ENCODE measurements around the gene CCDC116. TPM values are rescaled to one million over a fixed set of nuclear protein-coding genes. Genes with fewer than 3 reads are reported as not detected.

The CCDC116 gene
- total RNA-seq, 4 donors from 2014 or later, result 0.27 to 15.7 TPM; not detected in 2

DNA sequence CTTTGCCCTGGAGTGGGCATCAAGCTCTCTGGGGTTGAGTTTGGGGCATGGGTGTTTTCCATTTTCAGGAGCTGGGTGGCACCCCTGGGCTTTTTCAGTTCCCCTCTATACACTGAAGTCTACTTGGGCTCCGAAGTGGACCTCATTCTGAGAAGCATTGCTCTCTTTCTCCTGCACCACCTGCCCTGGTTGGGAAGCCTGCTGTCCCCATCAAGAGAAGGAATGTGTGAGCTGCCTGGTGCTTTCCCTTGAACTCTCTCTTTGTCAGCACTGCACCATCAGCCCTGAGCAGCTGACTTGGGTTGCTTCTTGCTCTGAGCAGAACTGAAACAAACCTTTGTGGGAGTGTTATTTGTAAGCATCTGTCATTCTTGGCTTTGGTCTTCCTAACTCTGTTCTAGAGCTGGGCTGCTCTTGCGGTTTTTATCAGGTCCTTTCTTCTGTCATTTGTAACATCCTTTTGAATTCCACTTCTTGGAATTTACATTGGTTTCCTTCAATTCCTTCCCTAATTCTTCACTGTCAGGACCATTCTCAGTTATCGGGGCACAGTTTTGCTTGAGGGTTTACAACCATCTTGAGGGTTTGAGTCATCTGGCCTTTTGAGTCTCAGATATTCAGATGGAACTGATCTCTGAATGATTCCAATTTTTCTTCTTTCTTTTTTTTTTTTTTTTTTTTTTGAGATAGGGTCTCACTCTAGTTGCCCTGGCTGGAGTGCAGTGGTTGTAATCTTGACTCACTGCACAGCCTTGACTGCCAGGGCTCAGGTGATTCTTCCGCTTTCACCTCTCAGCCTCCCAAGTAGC lies 44.6 kb upstream of the CCDC116 start:
- peaks cover 0 to 5% (median 1%) of the 10 kb centered on the region in 4 donors for H3K36me3 ChIP-seq
- DNase-seq, result peak; percentile 22
- TF ChIP-seq CTCF (IDR thresholded peaks at IDR 0.05) (no peak), POLR2A (IDR thresholded peaks at IDR 0.05) (no peak), EP300 (IDR thresholded peaks at IDR 0.05; ENCODE audit: low read depth) (no peak), POLR2AphosphoS5 (IDR thresholded peaks at IDR 0.05) (no peak)
- in situ Hi-C loops (cut with MboI; ENCODE audit: low pct_ligation_motif_present in 1 of 4, low pct_unique_long_range_greater_than_20kb in 1 of 4, low sequenced_read_pairs in 3 of 4), result loop anchor here in 2 of 4 donors (25.0 kb wide), 2 partner anchors 124 to 501 kb away; no protein-coding TSS in a partner anchor
- intact Hi-C loops (cut with DNase I; ENCODE audit: low total_unique reads), result no loop called here
- WGBS, 2 donors (ENCODE audit: low coverage in 1 of 2), result 60 to 61% methylated on average over 3 to 4 of the region's 4 CpGs
- no peaks in the 10 kb centered on the region for H3K27me3 ChIP-seq
- no peak overlapping the region for H3K4me3 ChIP-seq
- no peaks in the 10 kb centered on the region for H3K9me3 ChIP-seq
- H3K4me1 ChIP-seq, result peaks cover 7 to 57% (median 20%) of the 10 kb centered on the region in 4 donors
- no peak overlapping the region for H3K27ac ChIP-seq

- Histone ChIP-seq H3K4me3 (no peak overlapping the region), H3K27ac (no peak overlapping the region), H3K36me3 (peaks cover 0 to 18% (median 8%) of the 10 kb centered on the region in 4 donors), H3K27me3 (no peaks in the 10 kb centered on the region), H3K4me1 (peaks cover 7 to 50% (median 19%) of the 10 kb centered on the region in 4 donors), H3K9me3 (no peaks in the 10 kb centered on the region)
- WGBS, 2 donors (ENCODE audit: low coverage in 1 of 2), result 87% methylated on average over 8 of the region's 8 CpGs; no CpG with 5 or more reads in 1 of the 2 donors
- in situ Hi-C loops (cut with MboI; ENCODE audit: low pct_ligation_motif_present in 1 of 4, low pct_unique_long_range_greater_than_20kb in 1 of 4, low sequenced_read_pairs in 3 of 4) (loop anchor here in 2 of 4 donors (25.0 kb wide), 2 partner anchors 123 to 502 kb away; no protein-coding TSS in a partner anchor), intact Hi-C loops (cut with DNase I; ENCODE audit: low total_unique reads) (no loop called here)
- no peak for TF ChIP-seq POLR2A (IDR thresholded peaks at IDR 0.05)
- TF ChIP-seq EP300 (IDR thresholded peaks at IDR 0.05; ENCODE audit: low read depth), result no peak
- no peak for TF ChIP-seq CTCF (IDR thresholded peaks at IDR 0.05)
- no peak for TF ChIP-seq POLR2AphosphoS5 (IDR thresholded peaks at IDR 0.05)
- no peak for DNase-seq
These were observed 43.2 kb upstream of the CCDC116 start for GRCh38 chr22:21589396-21589795.

DNA sequence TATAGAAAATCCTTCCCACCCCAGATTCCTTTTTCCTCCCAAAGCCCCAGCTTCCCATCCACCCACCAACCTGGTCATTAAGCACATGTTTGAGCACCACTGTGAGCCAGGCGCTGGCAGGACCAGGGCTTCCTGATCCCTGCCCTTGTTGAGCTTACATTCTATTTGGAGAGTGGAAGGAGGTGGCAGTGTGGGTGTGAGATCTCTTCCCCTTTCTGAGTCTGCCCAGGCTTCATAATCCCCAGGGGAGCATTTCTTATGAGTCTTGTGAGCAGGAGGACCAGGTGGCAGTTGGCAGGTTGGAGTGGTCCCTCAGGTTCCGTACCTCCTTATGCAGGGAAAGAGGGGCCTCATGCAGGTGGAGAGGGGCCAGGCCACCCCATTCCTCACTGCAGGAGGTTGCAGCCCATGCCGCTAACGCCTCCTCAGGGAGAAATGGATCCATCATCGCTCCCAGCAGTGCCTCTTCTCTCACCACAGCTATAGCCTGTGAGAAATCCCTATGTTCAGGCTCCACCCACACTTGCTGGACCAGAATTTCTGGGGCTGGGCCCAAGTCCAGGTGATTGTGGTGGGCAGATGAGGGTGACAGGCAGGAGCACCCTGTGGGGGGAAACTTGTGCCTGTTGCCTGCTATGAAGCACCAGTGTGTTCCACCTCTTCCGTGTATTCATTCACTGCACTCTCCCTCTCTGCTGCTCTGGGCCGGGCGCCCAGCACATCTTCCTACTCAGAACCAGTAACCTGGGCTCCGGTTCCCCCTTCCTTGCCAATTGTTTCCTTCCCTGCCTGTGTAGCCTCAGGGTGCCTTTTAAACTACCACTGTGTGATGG lies 41.5 kb upstream of the CCDC116 start:
- Histone ChIP-seq H3K4me1 (peaks cover 7 to 45% (median 19%) of the 10 kb centered on the region in 4 donors), H3K36me3 (peaks cover 0 to 27% (median 13%) of the 10 kb centered on the region in 4 donors), H3K27ac (no peak overlapping the region), H3K9me3 (no peaks in the 10 kb centered on the region), H3K27me3 (no peaks in the 10 kb centered on the region), H3K4me3 (no peak overlapping the region)
- no peak for DNase-seq
- intact Hi-C loops (cut with DNase I; ENCODE audit: low total_unique reads), result no loop called here
- 88 to 91% methylated on average over 4 to 9 of the region's 9 CpGs for WGBS, 2 donors (ENCODE audit: low coverage in 1 of 2)
- TF ChIP-seq POLR2A (IDR thresholded peaks at IDR 0.05), result no peak
- TF ChIP-seq EP300 (IDR thresholded peaks at IDR 0.05; ENCODE audit: low read depth), result no peak
- TF ChIP-seq POLR2AphosphoS5 (IDR thresholded peaks at IDR 0.05), result no peak
- no peak for TF ChIP-seq CTCF (IDR thresholded peaks at IDR 0.05)
- in situ Hi-C loops (cut with MboI; ENCODE audit: low pct_ligation_motif_present in 1 of 4, low pct_unique_long_range_greater_than_20kb in 1 of 4, low sequenced_read_pairs in 3 of 4), result loop anchor here in 2 of 4 donors (25.0 kb wide), 2 partner anchors 121 to 504 kb away; no protein-coding TSS in a partner anchor

DNA sequence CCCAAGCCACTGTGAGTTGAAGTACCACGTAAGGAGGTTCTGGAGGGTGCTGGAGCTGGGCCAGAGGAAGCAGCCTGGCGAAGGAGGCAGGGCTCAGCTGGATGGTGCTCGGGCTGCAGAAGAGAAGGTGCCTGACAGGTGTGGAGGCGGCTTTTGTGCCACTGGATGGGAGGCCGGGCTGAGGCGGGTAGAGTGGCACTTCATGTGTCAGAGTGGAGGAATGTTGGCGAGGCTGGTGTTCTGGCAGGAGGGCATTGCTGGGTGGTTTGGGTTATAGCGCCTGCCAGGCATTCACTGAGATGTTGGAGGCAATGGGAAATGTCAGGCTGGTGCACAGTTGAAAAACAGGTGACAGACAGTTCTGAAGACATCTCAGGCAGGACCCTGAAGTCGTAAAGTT lies 40.9 kb upstream of the CCDC116 start:
- Histone ChIP-seq H3K4me3 (no peak overlapping the region), H3K27ac (no peak overlapping the region), H3K27me3 (no peaks in the 10 kb centered on the region), H3K9me3 (no peaks in the 10 kb centered on the region), H3K36me3 (peaks cover 0 to 27% (median 13%) of the 10 kb centered on the region in 4 donors), H3K4me1 (peaks cover 7 to 44% (median 19%) of the 10 kb centered on the region in 4 donors)
- 59 to 70% methylated on average over 4 to 9 of the region's 9 CpGs for WGBS, 2 donors (ENCODE audit: low coverage in 1 of 2)
- no peak for DNase-seq
- intact Hi-C loops (cut with DNase I; ENCODE audit: low total_unique reads) (no loop called here), in situ Hi-C loops (cut with MboI; ENCODE audit: low pct_ligation_motif_present in 1 of 4, low pct_unique_long_range_greater_than_20kb in 1 of 4, low sequenced_read_pairs in 3 of 4) (loop anchor here in 2 of 4 donors (25.0 kb wide), 2 partner anchors 121 to 504 kb away; no protein-coding TSS in a partner anchor)
- TF ChIP-seq POLR2AphosphoS5 (IDR thresholded peaks at IDR 0.05) (no peak), EP300 (IDR thresholded peaks at IDR 0.05; ENCODE audit: low read depth) (no peak), CTCF (IDR thresholded peaks at IDR 0.05) (no peak), POLR2A (IDR thresholded peaks at IDR 0.05) (no peak)
